ENCODE measurements around the gene IMMP2L.
"Not testable (repeated sequence)": the region's sequence is repeated elsewhere in the genome, so short reads cannot be mapped to it uniquely, and the experiment has no call there.

Gene IMMP2L

GRCh38 chr7:111450705-111451104 is 111.6 kb downstream of the IMMP2L start:
- not testable (repeated sequence) for DNase-seq

- not testable (repeated sequence) for DNase-seq
Measured at GRCh38 chr7:111447502-111447901, 114.8 kb downstream of the IMMP2L start.

GRCh38 chr7:111439977-111440376 is 122.3 kb downstream of the IMMP2L start:
- DNase-seq: no peak

GRCh38 chr7:111438369-111439289 is 123.7 kb downstream of the IMMP2L start:
- no peak for DNase-seq

GRCh38 chr7:111437736-111438135 is 124.6 kb downstream of the IMMP2L start:
- DNase-seq: no peak

- no peak for DNase-seq
Measured at GRCh38 chr7:111436608-111437007, 125.7 kb downstream of the IMMP2L start.

- DNase-seq: no peak
Measured at GRCh38 chr7:111433426-111433825, 128.9 kb downstream of the IMMP2L start.

GRCh38 chr7:111429781-111430180 is 132.5 kb downstream of the IMMP2L start:
- DNase-seq: no peak

- DNase-seq: no peak
Measured at GRCh38 chr7:111424768-111425167, 137.5 kb downstream of the IMMP2L start.

- no peak for DNase-seq
Measured at GRCh38 chr7:111414374-111414773, 147.9 kb downstream of the IMMP2L start.

- DNase-seq: no peak
Measured at GRCh38 chr7:111413739-111414138, 148.6 kb downstream of the IMMP2L start.

- no peak for DNase-seq
Measured at GRCh38 chr7:111410899-111411298, 151.4 kb downstream of the IMMP2L start.

- DNase-seq: no peak
Measured at GRCh38 chr7:111409714-111410422, 152.4 kb downstream of the IMMP2L start.

- DNase-seq: no peak
Measured at GRCh38 chr7:111408724-111409123, 153.6 kb downstream of the IMMP2L start.

GRCh38 chr7:111407258-111407657 is 155.0 kb downstream of the IMMP2L start:
- DNase-seq: no peak

GRCh38 chr7:111405621-111406020 is 156.7 kb downstream of the IMMP2L start:
- DNase-seq: no peak

GRCh38 chr7:111401516-111401915 is 160.8 kb downstream of the IMMP2L start:
- DNase-seq: no peak

- no peak for DNase-seq
Measured at GRCh38 chr7:111400088-111400487, 162.2 kb downstream of the IMMP2L start.

GRCh38 chr7:111394891-111395290 is 167.4 kb downstream of the IMMP2L start:
- no peak for DNase-seq

GRCh38 chr7:111393011-111393754 is 169.1 kb downstream of the IMMP2L start:
- DNase-seq: no peak

GRCh38 chr7:111392294-111392693 is 170.0 kb downstream of the IMMP2L start:
- no peak for DNase-seq

GRCh38 chr7:111390000-111390399 is 172.3 kb downstream of the IMMP2L start:
- DNase-seq: no peak

- DNase-seq: no peak
Measured at GRCh38 chr7:111388912-111389311, 173.4 kb downstream of the IMMP2L start.

All from activated CD4-positive, alpha-beta T cell treated with anti-CD3 and anti-CD28 coated beads, Interleukin-2, Interleukin-6, amounts not matched to agents 100 ng/mL and 50 ng/mL, durations not matched to agents 16 hours and 8 hours (primary cell).